NOMO-1 treated with dmso at 0.1 percent for 144 hours (cell line): ENCODE results near the gene PODN.

Experiments
- DNase-seq: peaks from one replicate; lab custom pipeline; 2025; ENCODE audit not compliant: unreplicated experiment; lab: John Stamatoyannopoulos, UW

Gene PODN

DNA sequence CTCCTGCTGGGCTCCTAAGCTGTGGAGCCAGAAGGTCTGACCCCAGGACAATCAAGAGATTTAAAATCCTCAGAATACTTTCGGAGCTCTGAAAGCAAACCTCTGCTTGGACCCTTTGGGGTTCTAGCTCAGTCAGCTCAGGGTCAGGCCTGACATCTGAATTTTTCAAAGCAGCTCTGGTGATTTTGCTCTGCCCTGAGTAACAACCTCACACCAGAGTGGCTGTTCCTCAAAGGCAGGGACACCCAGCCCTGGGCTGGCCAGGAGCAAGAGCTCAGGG, 68.5 kb downstream of the PODN start:
- DNase-seq: no peak

- DNase-seq: no peak
These were observed 69.0 kb downstream of the PODN start for GRCh38 chr1:53130878-53131589.

- no peak for DNase-seq
These were observed 69.6 kb downstream of the PODN start for GRCh38 chr1:53131590-53131938.

GRCh38 chr1:53132176-53132575, 70.2 kb downstream of the PODN start:
- no peak for DNase-seq

GRCh38 chr1:53133261-53134041, 71.4 kb downstream of the PODN start:
- DNase-seq: no peak

DNA sequence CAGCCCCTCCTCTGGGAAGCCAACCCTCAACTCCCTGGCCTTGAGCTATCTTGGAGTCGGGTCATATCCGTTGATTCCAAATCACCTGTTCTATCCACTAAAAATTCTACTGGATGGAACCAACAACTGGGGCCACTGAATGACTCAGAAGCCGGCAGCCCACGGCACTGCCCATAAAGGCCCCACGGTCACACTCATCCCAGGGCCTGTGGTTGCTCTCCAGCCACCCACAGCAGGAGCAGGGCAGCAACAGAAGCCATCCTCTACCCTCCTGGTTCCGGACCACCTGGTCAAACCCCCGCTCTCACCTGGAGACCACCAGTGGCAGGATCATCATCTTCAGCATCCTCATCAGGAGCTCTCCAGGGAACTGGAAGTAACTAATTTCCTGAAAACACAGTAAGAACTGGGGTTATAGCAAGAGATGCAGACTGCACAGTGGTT, 72.1 kb downstream of the PODN start:
- no peak for DNase-seq
